ENCODE results near the gene SOX15. TPM values are rescaled to one million over a fixed set of nuclear protein-coding genes. Genes with fewer than 3 reads are reported as not detected.
A peak's percentile ranks its signal among the peaks of the same experiment; 100 is the strongest.

The SOX15 gene
- polyA plus RNA-seq, 1 donor from 2014 or later: 0.47 TPM

DNA sequence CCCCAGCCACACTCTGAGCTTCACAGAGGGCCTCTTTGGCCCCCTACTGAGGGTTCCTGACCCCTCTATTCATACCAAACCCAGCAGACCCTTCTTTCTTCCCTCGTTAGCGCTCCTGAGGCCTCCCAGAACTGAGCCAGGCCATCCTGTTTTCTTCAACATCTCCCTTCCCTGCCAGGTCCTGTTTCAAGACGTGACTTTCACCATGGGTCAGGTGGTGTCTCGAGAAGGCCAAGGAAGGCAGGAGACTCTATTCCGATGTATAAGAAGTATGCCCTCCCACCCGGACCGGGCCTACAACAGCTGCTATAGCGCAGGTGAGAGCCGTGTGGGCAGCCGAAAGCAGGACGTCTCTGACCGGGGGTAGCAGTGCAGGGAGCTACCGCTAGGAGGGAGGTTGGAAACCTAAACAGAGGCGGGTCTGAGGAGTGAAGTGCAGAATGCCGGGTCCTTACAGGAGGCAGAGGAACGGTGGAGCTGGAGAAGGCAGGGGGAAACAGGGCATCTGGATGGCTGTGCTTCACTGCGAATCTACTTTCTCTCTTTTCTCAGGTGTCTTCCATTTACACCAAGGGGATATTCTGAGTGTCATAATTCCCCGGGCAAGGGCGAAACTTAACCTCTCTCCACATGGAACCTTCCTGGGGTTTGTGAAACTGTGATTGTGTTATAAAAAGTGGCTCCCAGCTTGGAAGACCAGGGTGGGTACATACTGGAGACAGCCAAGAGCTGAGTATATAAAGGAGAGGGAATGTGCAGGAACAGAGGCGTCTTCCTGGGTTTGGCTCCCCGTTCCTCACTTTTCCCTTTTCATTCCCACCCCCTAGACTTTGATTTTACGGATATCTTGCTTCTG lies 29.5 kb downstream of the SOX15 start:
- Histone ChIP-seq H4K20me1 (ENCODE audit: insufficient read depth) (no peaks in the 10 kb centered on the region), H3K4me2 (ENCODE audit: low read length) (peak overlapping the region; percentile 81), H2AFZ (ENCODE audit: low read depth, low read length) (peak overlapping the region; percentile 79), H3K4me3 (ENCODE audit: low read length) (peak overlapping the region; percentile 90), H3K9me3 (ENCODE audit: low read length) (no peaks in the 10 kb centered on the region), H3K36me3 (ENCODE audit: insufficient read depth, low read length) (no peaks in the 10 kb centered on the region), H3K27me3 (ENCODE audit: insufficient read depth, low read depth, low read length) (no peaks in the 10 kb centered on the region), H3F3A (ENCODE audit: insufficient read depth, low read length, poor library complexity, severe bottlenecking) (no peaks in the 10 kb centered on the region), H3K9ac (ENCODE audit: low read length) (peak overlapping the region; percentile 89), H3K27ac (ENCODE audit: low read length) (peak overlapping the region; percentile 92), H3K79me2 (replicated peaks; ENCODE audit: insufficient read depth, low read length) (peaks cover 18% of the 10 kb centered on the region), H3K9me2 (ENCODE audit: insufficient read depth, low read length) (no peaks in the 10 kb centered on the region)
- no peak for TF ChIP-seq SMC3 (conservative IDR thresholded peaks at IDR 0.05; ENCODE audit: poor library complexity)
- TF ChIP-seq TAF1 (IDR thresholded peaks at IDR 0.05; ENCODE audit: low read depth): peak; percentile 31
- no peak for TF ChIP-seq EZH2 (IDR thresholded peaks at IDR 0.05; ENCODE audit: borderline replicate concordance, insufficient read depth, low read length, poor library complexity, severe bottlenecking)
- TF ChIP-seq MXI1 (conservative IDR thresholded peaks at IDR 0.05; ENCODE audit: poor library complexity, severe bottlenecking): no peak
- TF ChIP-seq POLR2AphosphoS5 (IDR thresholded peaks at IDR 0.05): peak; percentile 30
- no peak for TF ChIP-seq EP300 (conservative IDR thresholded peaks at IDR 0.05; ENCODE audit: poor library complexity, severe bottlenecking)
- TF ChIP-seq REST (IDR thresholded peaks at IDR 0.05; ENCODE audit: borderline replicate concordance): peak; percentile 15
- TF ChIP-seq, protein P1, sequence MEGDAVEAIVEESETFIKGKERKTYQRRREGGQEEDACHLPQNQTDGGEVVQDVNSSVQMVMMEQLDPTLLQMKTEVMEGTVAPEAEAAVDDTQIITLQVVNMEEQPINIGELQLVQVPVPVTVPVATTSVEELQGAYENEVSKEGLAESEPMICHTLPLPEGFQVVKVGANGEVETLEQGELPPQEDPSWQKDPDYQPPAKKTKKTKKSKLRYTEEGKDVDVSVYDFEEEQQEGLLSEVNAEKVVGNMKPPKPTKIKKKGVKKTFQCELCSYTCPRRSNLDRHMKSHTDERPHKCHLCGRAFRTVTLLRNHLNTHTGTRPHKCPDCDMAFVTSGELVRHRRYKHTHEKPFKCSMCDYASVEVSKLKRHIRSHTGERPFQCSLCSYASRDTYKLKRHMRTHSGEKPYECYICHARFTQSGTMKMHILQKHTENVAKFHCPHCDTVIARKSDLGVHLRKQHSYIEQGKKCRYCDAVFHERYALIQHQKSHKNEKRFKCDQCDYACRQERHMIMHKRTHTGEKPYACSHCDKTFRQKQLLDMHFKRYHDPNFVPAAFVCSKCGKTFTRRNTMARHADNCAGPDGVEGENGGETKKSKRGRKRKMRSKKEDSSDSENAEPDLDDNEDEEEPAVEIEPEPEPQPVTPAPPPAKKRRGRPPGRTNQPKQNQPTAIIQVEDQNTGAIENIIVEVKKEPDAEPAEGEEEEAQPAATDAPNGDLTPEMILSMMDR (IDR thresholded peaks at IDR 0.05; ENCODE audit: poor library complexity, severe bottlenecking): peak; percentile 61
- no peak for TF ChIP-seq RAD21 (conservative IDR thresholded peaks at IDR 0.05)

DNA sequence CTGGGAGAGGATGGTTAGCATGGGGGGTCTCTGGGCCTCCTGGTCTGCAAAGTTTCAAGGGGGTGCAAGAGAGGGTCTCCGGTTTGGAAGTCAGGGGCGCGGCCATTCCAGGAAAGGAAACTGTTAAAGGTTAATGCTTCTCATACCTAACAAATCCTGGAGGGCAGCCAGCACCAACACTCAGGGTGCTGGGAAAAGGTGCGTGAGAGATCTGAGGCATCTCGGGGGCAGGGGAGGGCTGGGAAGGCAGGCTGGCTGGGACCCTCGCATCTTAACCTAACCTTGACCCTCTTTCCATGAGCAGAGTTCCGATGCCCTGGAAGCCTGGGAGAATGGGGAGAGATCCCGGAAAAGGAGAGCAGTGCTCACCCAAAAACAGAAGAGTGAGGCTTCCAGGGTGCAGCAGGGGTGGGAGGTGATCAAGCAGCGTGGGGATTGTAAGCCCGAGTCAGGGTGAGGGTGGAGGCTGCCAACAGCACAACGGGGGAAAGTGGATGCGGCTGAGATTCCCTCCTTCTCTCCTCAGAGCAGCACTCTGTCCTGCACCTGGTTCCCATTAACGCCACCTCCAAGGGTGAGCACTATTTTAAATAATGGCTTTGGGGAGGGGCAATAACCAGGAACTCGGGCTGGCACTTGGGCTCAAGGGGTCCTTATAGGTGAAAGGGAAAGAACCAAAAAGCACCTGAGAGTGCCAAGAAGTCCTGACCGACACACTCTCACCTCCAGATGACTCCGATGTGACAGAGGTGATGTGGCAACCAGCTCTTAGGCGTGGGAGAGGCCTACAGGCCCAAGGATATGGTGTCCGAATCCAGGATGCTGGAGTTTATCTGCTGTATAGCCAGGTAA lies 30.3 kb downstream of the SOX15 start:
- H3K27me3 ChIP-seq (ENCODE audit: insufficient read depth, low read depth, low read length): no peaks in the 10 kb centered on the region
- H3K9me3 ChIP-seq (ENCODE audit: low read length): no peaks in the 10 kb centered on the region
- H3F3A ChIP-seq (ENCODE audit: insufficient read depth, low read length, poor library complexity, severe bottlenecking): no peaks in the 10 kb centered on the region
- H3K27ac ChIP-seq (ENCODE audit: low read length): no peak overlapping the region
- peaks cover 18% of the 10 kb centered on the region for H3K79me2 ChIP-seq (replicated peaks; ENCODE audit: insufficient read depth, low read length)
- TF ChIP-seq POLR2AphosphoS5 (IDR thresholded peaks at IDR 0.05): no peak
- TF ChIP-seq, protein P1 (IDR thresholded peaks at IDR 0.05; ENCODE audit: poor library complexity, severe bottlenecking): no peak
- no peak for TF ChIP-seq EZH2 (IDR thresholded peaks at IDR 0.05; ENCODE audit: borderline replicate concordance, insufficient read depth, low read length, poor library complexity, severe bottlenecking)
- TF ChIP-seq SMC3 (conservative IDR thresholded peaks at IDR 0.05; ENCODE audit: poor library complexity): no peak
- TF ChIP-seq EP300 (conservative IDR thresholded peaks at IDR 0.05; ENCODE audit: poor library complexity, severe bottlenecking): no peak
- no peak for TF ChIP-seq MXI1 (conservative IDR thresholded peaks at IDR 0.05; ENCODE audit: poor library complexity, severe bottlenecking)
- no peak for TF ChIP-seq REST (IDR thresholded peaks at IDR 0.05; ENCODE audit: borderline replicate concordance)
- TF ChIP-seq RAD21 (conservative IDR thresholded peaks at IDR 0.05): no peak
- H2AFZ ChIP-seq (ENCODE audit: low read depth, low read length): no peak overlapping the region
- H3K9me2 ChIP-seq (ENCODE audit: insufficient read depth, low read length): no peaks in the 10 kb centered on the region
- H3K4me2 ChIP-seq (ENCODE audit: low read length): no peak overlapping the region
- peak overlapping the region; percentile 19 for H3K9ac ChIP-seq (ENCODE audit: low read length)
- no peaks in the 10 kb centered on the region for H4K20me1 ChIP-seq (ENCODE audit: insufficient read depth)
- no peaks in the 10 kb centered on the region for H3K36me3 ChIP-seq (ENCODE audit: insufficient read depth, low read length)
- H3K4me3 ChIP-seq (ENCODE audit: low read length): peak overlapping the region; percentile 90
